ENCODE measurements around the gene DOCK3.

The DOCK3 gene

GRCh38 chr3:50734985-50735384 lies 60.3 kb downstream of the DOCK3 start:
- no peak overlapping the region for H3K4me3 ChIP-seq (replicated peaks; ENCODE audit: insufficient read depth, low read length)
- H3K27ac ChIP-seq (replicated peaks) = no peak overlapping the region
- TF ChIP-seq REST (IDR thresholded peaks at IDR 0.05; ENCODE audit: insufficient replicate concordance, low read depth) (no peak), POLR2AphosphoS5 (IDR thresholded peaks at IDR 0.05; ENCODE audit: low read depth) (no peak), GABPA (IDR thresholded peaks at IDR 0.05; ENCODE audit: low read depth) (no peak), SPI1 (IDR thresholded peaks at IDR 0.05; ENCODE audit: borderline replicate concordance, low read depth) (no peak), CTCF (IDR thresholded peaks at IDR 0.05; ENCODE audit: insufficient read depth, low read length) (no peak)
- H3K27me3 ChIP-seq (ENCODE audit: insufficient read depth, poor library complexity, severe bottlenecking) = no peaks in the 10 kb centered on the region
- DNase-seq (ENCODE audit: low read depth in 1 of 2, low spot score in 1 of 2) = no peak

- no peak for TF ChIP-seq POLR2AphosphoS5 (IDR thresholded peaks at IDR 0.05; ENCODE audit: low read depth)
- no peaks in the 10 kb centered on the region for H3K27me3 ChIP-seq (ENCODE audit: insufficient read depth, poor library complexity, severe bottlenecking)
- H3K4me3 ChIP-seq (replicated peaks; ENCODE audit: insufficient read depth, low read length) = no peak overlapping the region
- no peak for DNase-seq (ENCODE audit: low read depth in 1 of 2, low spot score in 1 of 2)
- H3K27ac ChIP-seq (replicated peaks) = no peak overlapping the region
These were observed 62.6 kb downstream of the DOCK3 start for GRCh38 chr3:50737193-50737905.

GRCh38 chr3:50737906-50738598 lies 63.3 kb downstream of the DOCK3 start:
- Histone ChIP-seq H3K27me3 (ENCODE audit: insufficient read depth, poor library complexity, severe bottlenecking) (no peaks in the 10 kb centered on the region), H3K4me3 (replicated peaks; ENCODE audit: insufficient read depth, low read length) (no peak overlapping the region), H3K27ac (replicated peaks) (no peak overlapping the region)
- no peak for DNase-seq (ENCODE audit: low read depth in 1 of 2, low spot score in 1 of 2)
- no peak for TF ChIP-seq CTCF (IDR thresholded peaks at IDR 0.05; ENCODE audit: insufficient read depth, low read length)
- TF ChIP-seq POLR2AphosphoS5 (IDR thresholded peaks at IDR 0.05; ENCODE audit: low read depth) = no peak
- TF ChIP-seq GABPA (IDR thresholded peaks at IDR 0.05; ENCODE audit: low read depth) = no peak
- no peak for TF ChIP-seq SPI1 (IDR thresholded peaks at IDR 0.05; ENCODE audit: borderline replicate concordance, low read depth)
- no peak for TF ChIP-seq REST (IDR thresholded peaks at IDR 0.05; ENCODE audit: insufficient replicate concordance, low read depth)

GRCh38 chr3:50743643-50744042 lies 68.9 kb downstream of the DOCK3 start:
- DNase-seq (ENCODE audit: low read depth in 1 of 2, low spot score in 1 of 2) = no peak
- TF ChIP-seq GABPA (IDR thresholded peaks at IDR 0.05; ENCODE audit: low read depth) (no peak), SPI1 (IDR thresholded peaks at IDR 0.05; ENCODE audit: borderline replicate concordance, low read depth) (no peak), POLR2AphosphoS5 (IDR thresholded peaks at IDR 0.05; ENCODE audit: low read depth) (no peak), REST (IDR thresholded peaks at IDR 0.05; ENCODE audit: insufficient replicate concordance, low read depth) (no peak), CTCF (IDR thresholded peaks at IDR 0.05; ENCODE audit: insufficient read depth, low read length) (no peak)
- Histone ChIP-seq H3K4me3 (replicated peaks; ENCODE audit: insufficient read depth, low read length) (no peak overlapping the region), H3K27me3 (ENCODE audit: insufficient read depth, poor library complexity, severe bottlenecking) (no peaks in the 10 kb centered on the region), H3K27ac (replicated peaks) (no peak overlapping the region)

Measured in HL-60 (cell line).